WI38 (cell line): ENCODE measurements around the gene CFAP45.

Experiments
- H3K4me3 ChIP-seq: 2 replicates; pipeline ENCODE4 v1.5.1; 2011; ENCODE audit warnings: low read depth, mild to moderate bottlenecking, control low read depth, low read length
- CTCF ChIP-seq: IDR thresholded peaks from 2 replicates; pipeline ENCODE4 v1.5.1; 2012; ENCODE audit warnings: low read depth, mild to moderate bottlenecking, control low read depth, low read length

CFAP45 gene

GRCh38 chr1:159884296-159884695 is 15.7 kb downstream of the CFAP45 start:
- TF ChIP-seq CTCF = no peak
- no peak overlapping the region for H3K4me3 ChIP-seq

- TF ChIP-seq CTCF = no peak
- no peak overlapping the region for H3K4me3 ChIP-seq
Measured at GRCh38 chr1:159883134-159883533, 16.8 kb downstream of the CFAP45 start.

GRCh38 chr1:159882527-159882862 is 17.5 kb downstream of the CFAP45 start:
- no peak for TF ChIP-seq CTCF

GRCh38 chr1:159881622-159882526 is 18.1 kb downstream of the CFAP45 start:
- no peak for TF ChIP-seq CTCF
- H3K4me3 ChIP-seq = no peak overlapping the region

More at GRCh38 chr1:159882527-159882862, 17.5 kb downstream of the CFAP45 start:
- no peak overlapping the region for H3K4me3 ChIP-seq

GRCh38 chr1:159880430-159880829 is 19.5 kb downstream of the CFAP45 start:
- TF ChIP-seq CTCF = no peak
- H3K4me3 ChIP-seq = no peak overlapping the region

GRCh38 chr1:159879977-159880376 is 20.0 kb downstream of the CFAP45 start:
- no peak for TF ChIP-seq CTCF
- H3K4me3 ChIP-seq = no peak overlapping the region

- no peak overlapping the region for H3K4me3 ChIP-seq
- TF ChIP-seq CTCF = no peak
Measured at GRCh38 chr1:159879136-159879535, 20.8 kb downstream of the CFAP45 start.
